Panc1 (cell line): ENCODE data around the gene NUP98. TPM values are rescaled to one million over a fixed set of nuclear protein-coding genes. Genes with fewer than 3 reads are reported as not detected.

Experiments
- ATAC-seq: fragments of 200-7000 bp; cut with Tn5 transposase; 2 replicates; pipeline ENCODE4 v1.9.1; 2020; ENCODE audit warnings: mild to moderate bottlenecking, moderate library complexity
- BruUV-seq: library from RNA; stranded (reverse); fragments of 400-500 nt; replicated peaks from 2 replicates; lab custom pipeline; 2021; lab: Mats Ljungman, UMichigan
- CTCF ChIA-PET: fragments of 300-600 bp; sonication (Branson Sonifier 250); formaldehyde crosslinking; loops from one replicate; lab custom pipeline; 2022; ENCODE audit warnings: antibody characterized with exemption; lab: Charles Lee
- POLR2A ChIA-PET: fragments of 300-600 bp; sonication (Branson Sonifier 250); formaldehyde crosslinking; loops from one replicate; lab custom pipeline; 2022; ENCODE audit warnings: antibody characterized with exemption; lab: Charles Lee
- DNase-seq: peaks from one replicate; pipeline ENCODE4 v3.0.0-alpha.2; 2010; ENCODE audit warnings: low read depth, low spot score
- H3K27ac ChIP-seq: 2 replicates; pipeline ENCODE4 v1.5.1; 2011; ENCODE audit warnings: mild to moderate bottlenecking, low read length, inconsistent platforms
- H3K27me3 ChIP-seq: fragments of 200-500 bp; sonication (Bioruptor generic); 2 replicates; pipeline ENCODE4 v1.6.0; 2014; ENCODE audit warnings: low read length, inconsistent platforms; ENCODE audit not compliant: control insufficient read depth, insufficient read depth
- H3K36me3 ChIP-seq: fragments of 200-500 bp; sonication (Bioruptor generic); 2 replicates; pipeline ENCODE4 v1.5.1; 2014; ENCODE audit warnings: inconsistent platforms, mild to moderate bottlenecking, low read length, moderate library complexity; ENCODE audit not compliant: control insufficient read depth, insufficient read depth
- H3K4me1 ChIP-seq: 2 replicates; pipeline ENCODE4 v1.5.1; 2011; ENCODE audit warnings: inconsistent platforms, mild to moderate bottlenecking, low read length, moderate library complexity; ENCODE audit not compliant: control insufficient read depth, insufficient read depth
- H3K4me3 ChIP-seq, 2 experiments: 2 replicates each; pipeline ENCODE4 v1.5.1; 2011 to 2012; ENCODE audit warnings: low read depth in 2 of 2, low read length in 2 of 2, mild to moderate bottlenecking in 2 of 2, inconsistent platforms in 1 of 2, moderate library complexity in 1 of 2
- H3K9me3 ChIP-seq: fragments of 200-500 bp; sonication (Bioruptor generic); 2 replicates; pipeline ENCODE4 v1.5.1; 2014; ENCODE audit warnings: low read depth, mild to moderate bottlenecking, inconsistent platforms, low read length, moderate library complexity; ENCODE audit not compliant: control insufficient read depth, insufficient read depth
- CTCF ChIP-seq: fragments of 450-650 bp; IDR thresholded peaks from 2 replicates; pipeline ENCODE4 v1.5.1; 2017; ENCODE audit warnings: mild to moderate bottlenecking
- POLR2AphosphoS5 ChIP-seq: IDR thresholded peaks from 2 replicates; pipeline ENCODE4 v1.6.1; 2012; ENCODE audit warnings: mild to moderate bottlenecking, low read depth, low read length, moderate library complexity
- REST ChIP-seq, 2 experiments: IDR thresholded peaks; 2 replicates each; pipeline ENCODE4 v1.6.1; 2011 to 2012; ENCODE audit warnings: low read depth in 2 of 2, control low read depth in 1 of 2, low read length in 1 of 2, mild to moderate bottlenecking in 1 of 2, moderate library complexity in 1 of 2; ENCODE audit not compliant: insufficient read depth in 1 of 2
- SIN3A ChIP-seq: IDR thresholded peaks from 2 replicates; pipeline ENCODE4 v1.6.1; 2012; ENCODE audit warnings: low read depth, mild to moderate bottlenecking, low read length, moderate library complexity, borderline replicate concordance; ENCODE audit not compliant: insufficient read depth
- TCF7L2 ChIP-seq: IDR thresholded peaks from 2 replicates; pipeline ENCODE4 v1.6.1; 2011; ENCODE audit warnings: mild to moderate bottlenecking, low read depth, low read length, inconsistent platforms
- in situ Hi-C: cut with HindIII; loops from 2 replicates; pipeline ENCODE4 v1.10.0; 2016; ENCODE audit warnings: low sequenced_read_pairs, low pct_unique_long_range_greater_than_20kb
- intact Hi-C: fragments of 100-400 bp; cut with micrococcal nuclease; formaldehyde crosslinking; loops from one replicate; pipeline ENCODE4 v1.10.0; 2022; ENCODE audit not compliant: unreplicated experiment
- total RNA-seq: library from RNA; stranded (reverse); gene quantifications from one replicate; pipeline ENCODE4 v1.2.1, GENCODE V29; 2021; ENCODE audit not compliant: unreplicated experiment

The NUP98 gene
- total RNA-seq, 1 experiment from 2014 or later: 244 TPM

- CTCF ChIA-PET: interaction anchor here (0.6 kb wide), 2 partner anchors 152 to 156 kb away, joined by 3 to 8 read pairs; no protein-coding TSS in a partner anchor
- no peak overlapping the region for H3K27ac ChIP-seq
- no peaks in the 10 kb centered on the region for H3K36me3 ChIP-seq
- H3K4me3 ChIP-seq: no peak overlapping the region
- POLR2A ChIA-PET: interaction anchor here (0.6 kb wide), 1 partner anchor 37 kb away, joined by 8 read pairs; no protein-coding TSS in a partner anchor
- BruUV-seq: no TSS peak
- DNase-seq: no peak
- no peak for TF ChIP-seq REST (IDR thresholded peaks at IDR 0.05; ENCODE audit: insufficient read depth in 1 of 2, low read depth in 2 of 2, low read length in 1 of 2)
- no peak for TF ChIP-seq TCF7L2
- TF ChIP-seq SIN3A: no peak
- no peak for TF ChIP-seq POLR2AphosphoS5
- TF ChIP-seq CTCF: no peak
- in situ Hi-C loops (no loop called here), intact Hi-C loops (no loop called here)
- no peak for ATAC-seq
- H3K9me3 ChIP-seq: no peaks in the 10 kb centered on the region
- no peaks in the 10 kb centered on the region for H3K4me1 ChIP-seq
- no peaks in the 10 kb centered on the region for H3K27me3 ChIP-seq
These were observed 19.9 kb upstream of the NUP98 start for GRCh38 chr11:3817181-3817800.

GRCh38 chr11:3816673-3817072, 19.3 kb upstream of the NUP98 start:
- ATAC-seq (no peak), DNase-seq (no peak)
- Histone ChIP-seq H3K27me3 (no peaks in the 10 kb centered on the region), H3K36me3 (no peaks in the 10 kb centered on the region), H3K4me3 (no peak overlapping the region), H3K4me1 (no peaks in the 10 kb centered on the region), H3K27ac (no peak overlapping the region), H3K9me3 (no peaks in the 10 kb centered on the region)
- CTCF ChIA-PET: no interaction called here
- TF ChIP-seq CTCF (no peak), SIN3A (no peak), TCF7L2 (no peak), POLR2AphosphoS5 (no peak), REST (IDR thresholded peaks at IDR 0.05; ENCODE audit: insufficient read depth in 1 of 2, low read depth in 2 of 2, low read length in 1 of 2) (no peak)
- POLR2A ChIA-PET: no interaction called here
- intact Hi-C loops: no loop called here
- no TSS peak for BruUV-seq
- in situ Hi-C loops: no loop called here
